Stimulated activated CD4-positive, alpha-beta T cell treated with anti-CD3 and anti-CD28 coated beads, TNF-alpha, amount 100 ng/mL, for 4 hours (primary cell): ENCODE results near the gene DRC7.
"Not testable (repeated sequence)": the region's sequence is repeated elsewhere in the genome, so short reads cannot be mapped to it uniquely, and the experiment has no call there.

ENCODE experiments used
- DNase-seq, 3 experiments: peaks; one replicate each; pipeline ENCODE4 v3.0.0-alpha.2; 2020; ENCODE audit warnings: low read depth in 3 of 3

The DRC7 gene

GRCh38 chr16:57735755-57736418 is 41.3 kb downstream of the DRC7 start, which contains the start of gene KATNB1:
KATNB1 (plus strand) TSS chr16:57735770; CDS start chr16:57737244, 1,474 bp downstream.
- no peak for DNase-seq

DNA sequence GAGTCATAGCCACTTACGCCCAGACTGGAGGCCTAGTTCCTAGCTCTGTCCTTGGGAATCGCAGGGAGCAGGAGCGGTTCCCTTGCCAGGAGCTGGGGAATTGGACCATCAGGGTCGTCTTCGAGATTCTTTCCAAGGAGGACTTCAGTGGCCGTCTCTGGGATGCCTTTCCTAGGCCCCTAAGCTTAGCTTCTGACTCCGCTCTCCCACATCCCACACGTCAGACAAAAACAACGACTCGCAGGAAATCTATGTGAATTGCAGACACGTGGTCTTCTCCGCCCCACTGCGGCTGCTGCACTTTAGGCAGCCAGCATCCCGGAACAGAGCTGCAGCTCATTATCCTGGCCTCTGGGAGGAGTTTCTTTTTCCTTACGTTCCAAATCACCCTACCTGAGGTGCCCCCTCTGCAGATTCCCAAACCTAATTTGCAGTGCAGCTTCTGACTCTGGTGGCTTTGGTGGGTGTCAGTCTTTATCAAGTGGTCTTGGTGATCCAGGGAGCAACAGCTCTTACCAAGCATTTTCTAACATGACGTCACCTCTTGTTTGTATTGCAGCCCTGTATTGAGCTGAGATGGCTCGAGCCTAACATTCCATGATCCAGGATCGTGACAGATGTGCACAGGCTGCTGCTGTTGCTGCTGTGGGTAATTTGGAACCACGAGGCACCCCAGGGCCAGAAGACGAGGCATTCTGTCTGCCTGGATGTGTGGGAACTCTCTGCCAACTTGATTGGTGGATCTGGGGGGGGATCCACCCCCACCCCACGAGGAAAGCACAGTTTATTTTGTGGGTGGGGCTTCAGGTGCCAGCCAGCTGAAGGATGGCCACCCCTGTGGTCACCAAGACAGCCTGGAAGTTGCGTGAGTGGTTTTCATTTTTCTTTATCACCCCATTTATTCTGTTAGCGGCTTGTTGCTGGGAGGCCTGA is 42.1 kb downstream of the DRC7 start:
- peak in 1 of 3 experiments; percentile 10 for DNase-seq

DNA sequence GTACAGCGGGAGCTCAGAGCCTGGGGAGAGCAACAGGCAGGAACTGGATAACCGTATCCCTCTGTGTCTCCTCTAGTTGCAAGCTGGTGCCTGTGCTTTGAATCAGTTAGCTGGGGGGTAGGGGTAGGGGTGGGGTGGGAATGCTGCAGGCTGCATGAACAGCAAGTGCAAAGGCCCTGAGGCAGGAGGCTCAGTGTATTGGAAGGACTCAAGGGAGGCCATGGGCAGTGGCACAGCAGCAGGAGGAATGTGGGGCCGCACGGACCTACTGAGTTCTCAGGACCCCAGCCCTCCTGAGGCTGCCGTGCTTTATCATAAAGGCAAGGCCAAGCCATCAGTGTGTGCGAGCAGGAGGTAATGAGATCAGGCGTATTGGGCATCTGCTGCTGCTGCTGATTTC is 44.2 kb downstream of the DRC7 start:
- no peak for DNase-seq

GRCh38 chr16:57739756-57740422 is 45.3 kb downstream of the DRC7 start:
- DNase-seq = no peak

DNA sequence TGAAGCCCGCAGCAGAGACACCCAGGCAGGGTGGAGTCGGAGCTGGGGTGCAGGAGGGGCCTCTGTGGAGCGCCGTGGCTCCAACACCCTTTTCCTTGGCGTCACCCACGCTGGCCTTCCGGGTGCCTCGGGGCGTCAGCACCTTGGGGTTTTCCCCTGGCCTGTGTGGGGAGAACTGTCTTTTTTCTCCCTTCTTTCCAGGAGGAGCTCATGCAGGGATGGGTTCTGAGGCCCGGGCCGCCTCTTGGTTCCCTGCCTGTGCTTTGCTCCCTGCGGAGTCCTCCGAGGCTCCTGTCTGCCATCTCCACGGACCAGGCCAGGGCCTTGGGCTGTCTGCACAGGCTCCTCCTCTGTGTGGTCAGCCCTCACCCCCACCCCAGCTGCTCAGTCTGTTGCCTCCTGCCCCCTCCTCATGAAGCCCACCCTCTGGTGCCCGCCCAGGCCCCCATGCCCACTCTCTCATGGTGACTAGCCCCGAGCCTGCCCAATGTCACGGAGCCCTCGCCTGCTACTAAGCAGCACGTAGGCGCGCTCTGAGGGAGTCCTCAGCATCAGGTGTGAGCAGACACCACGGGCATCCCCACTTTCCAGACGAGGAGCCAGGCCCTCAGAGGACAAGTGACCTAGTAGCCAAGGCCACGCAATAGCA is 45.9 kb downstream of the DRC7 start:
- DNase-seq = no peak

DNA sequence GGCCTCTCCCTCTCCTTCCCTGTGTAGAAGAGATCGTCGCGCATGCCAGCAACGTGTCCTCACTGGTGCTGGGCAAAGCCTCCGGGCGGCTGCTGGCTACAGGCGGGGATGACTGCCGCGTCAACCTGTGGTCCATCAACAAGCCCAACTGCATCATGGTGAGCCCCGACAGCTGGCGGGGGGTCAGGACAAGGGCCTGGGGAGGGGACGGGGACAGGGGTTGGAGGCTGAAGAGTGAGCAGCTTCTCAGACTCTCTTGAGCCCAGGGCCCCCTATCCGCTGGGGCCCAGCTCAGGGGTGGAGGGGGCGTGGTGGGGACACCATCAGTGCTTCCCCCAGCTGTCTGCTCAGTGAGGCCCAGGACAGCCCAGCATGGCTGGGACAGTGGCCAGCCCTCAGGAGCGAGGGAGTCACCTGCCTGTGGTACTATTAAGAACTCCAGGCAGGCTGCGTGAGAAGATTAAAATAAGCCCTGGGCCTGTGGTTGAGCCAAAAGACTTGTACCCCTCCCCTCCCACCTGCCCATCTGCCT is 47.1 kb downstream of the DRC7 start:
- DNase-seq = no peak

DNA sequence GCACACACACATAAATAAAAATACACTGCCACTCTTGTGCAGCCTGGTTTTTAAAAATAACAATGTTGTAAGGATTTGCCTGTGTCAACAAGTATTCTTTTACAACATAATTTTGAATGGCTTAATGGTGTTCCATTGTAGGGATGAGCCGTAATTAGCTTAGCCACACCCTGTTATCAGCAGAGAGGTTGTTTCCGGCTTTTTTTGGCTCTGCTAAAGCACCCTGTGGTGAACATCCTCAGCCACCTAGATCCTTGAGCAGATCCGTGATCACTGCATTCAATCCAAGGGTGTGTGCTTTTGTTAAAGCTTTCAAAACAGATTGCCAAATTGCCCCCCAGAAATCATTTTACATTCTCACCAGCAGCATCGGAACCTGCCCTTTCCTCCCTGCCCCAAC is 47.9 kb downstream of the DRC7 start:
- DNase-seq = no peak

- no peak for DNase-seq
These were observed 48.9 kb downstream of the DRC7 start for GRCh38 chr16:57743458-57743857.

GRCh38 chr16:57743886-57744641 is 49.5 kb downstream of the DRC7 start:
- no peak for DNase-seq

DNA sequence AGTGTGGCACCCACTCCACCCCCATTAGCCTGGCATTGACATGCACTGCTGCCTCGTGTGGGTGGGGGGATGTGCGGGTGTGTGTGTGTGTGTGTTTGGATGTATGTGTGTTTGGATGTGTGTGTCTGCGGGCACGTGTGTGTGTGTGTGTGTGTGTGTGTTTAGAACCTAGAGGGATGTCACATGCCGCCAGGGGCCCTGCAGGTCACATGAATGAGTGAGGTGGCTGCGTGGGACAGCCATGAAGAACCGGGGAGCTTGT is 50.0 kb downstream of the DRC7 start:
- DNase-seq = no peak

GRCh38 chr16:57745768-57746167 is 51.2 kb downstream of the DRC7 start:
- DNase-seq = no peak

DNA sequence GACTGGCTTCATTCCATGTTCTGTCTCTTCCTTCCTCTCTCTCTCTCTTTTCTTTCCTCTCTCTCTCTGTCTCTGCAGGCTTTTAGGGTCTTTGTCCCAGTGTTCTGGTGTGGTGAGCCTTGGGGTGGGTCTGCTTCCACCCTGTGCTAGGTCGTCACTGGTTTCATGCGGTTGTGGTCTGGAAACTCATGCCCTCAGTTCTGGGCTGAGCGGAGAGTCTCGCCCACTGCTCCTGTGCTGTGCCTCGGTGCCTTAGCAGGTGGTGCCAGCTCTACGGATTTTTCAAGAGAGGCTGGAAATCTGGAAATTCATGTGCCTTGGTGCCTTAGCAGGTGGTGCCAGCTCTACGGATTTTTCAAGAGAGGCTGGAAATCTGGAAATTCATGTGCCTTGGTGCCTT is 51.7 kb downstream of the DRC7 start:
- not testable (repeated sequence) for DNase-seq

GRCh38 chr16:57747091-57747490 is 52.5 kb downstream of the DRC7 start:
- DNase-seq = no peak

DNA sequence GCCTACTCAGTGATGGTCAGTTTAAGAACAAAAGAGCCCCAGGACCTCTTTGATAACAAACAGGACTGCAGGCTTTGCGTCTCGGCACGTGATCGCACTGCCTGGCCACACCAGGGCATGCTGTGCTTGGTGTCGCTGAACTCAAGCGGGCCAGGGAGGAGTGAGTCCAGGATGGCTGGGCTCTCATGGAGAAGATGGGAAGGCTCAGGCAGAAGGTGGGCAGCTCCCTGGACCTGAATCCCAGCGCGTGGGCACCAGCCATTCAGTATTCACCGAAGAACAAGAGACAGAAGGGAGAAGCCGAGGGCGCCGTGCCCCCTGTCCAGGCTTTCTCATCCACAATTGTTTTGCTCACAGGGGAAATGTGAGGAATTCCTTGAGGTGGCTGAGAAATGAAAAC is 52.9 kb downstream of the DRC7 start:
- no peak for DNase-seq

- no peak for DNase-seq
These were observed 53.4 kb downstream of the DRC7 start for GRCh38 chr16:57747996-57748395.

GRCh38 chr16:57748596-57748995 is 54.0 kb downstream of the DRC7 start:
- DNase-seq = no peak

GRCh38 chr16:57749101-57749692 is 54.6 kb downstream of the DRC7 start:
- no peak for DNase-seq

- DNase-seq = no peak
These were observed 55.3 kb downstream of the DRC7 start for GRCh38 chr16:57749856-57750452.

- DNase-seq = no peak
These were observed 56.4 kb downstream of the DRC7 start for GRCh38 chr16:57750796-57751538.
